Inferior parietal cortex (tissue), 1 donor: ENCODE results near the gene TMEM116.
"Not testable (repeated sequence)": the region's sequence is repeated elsewhere in the genome, so short reads cannot be mapped to it uniquely, and the experiment has no call there.

ENCODE experiments used
- DNase-seq: peaks from one replicate; pipeline ENCODE4 v3.0.0-alpha.2; 2016; ENCODE audit errors: extremely low spot score

The TMEM116 gene

GRCh38 chr12:112012775-112013600, at the start of gene TMEM116, which contains the start of gene ERP29:
Gene TMEM116 (minus strand): TSS chr12:112013165. CDS start chr12:112005270, 7,895 bp downstream.
Gene ERP29 (plus strand): TSS chr12:112013426. CDS start chr12:112013466, 40 bp downstream.
- DNase-seq: peak; percentile 98

GRCh38 chr12:112061137-112061536, 48.2 kb upstream of the TMEM116 start:
- DNase-seq: no peak

- no peak for DNase-seq
Measured at GRCh38 chr12:112049351-112049750, 36.4 kb upstream of the TMEM116 start.

- DNase-seq: no peak
Measured at GRCh38 chr12:112046003-112046402, 33.0 kb upstream of the TMEM116 start.

GRCh38 chr12:112036614-112037013, 23.6 kb upstream of the TMEM116 start:
- not testable (repeated sequence) for DNase-seq

DNA sequence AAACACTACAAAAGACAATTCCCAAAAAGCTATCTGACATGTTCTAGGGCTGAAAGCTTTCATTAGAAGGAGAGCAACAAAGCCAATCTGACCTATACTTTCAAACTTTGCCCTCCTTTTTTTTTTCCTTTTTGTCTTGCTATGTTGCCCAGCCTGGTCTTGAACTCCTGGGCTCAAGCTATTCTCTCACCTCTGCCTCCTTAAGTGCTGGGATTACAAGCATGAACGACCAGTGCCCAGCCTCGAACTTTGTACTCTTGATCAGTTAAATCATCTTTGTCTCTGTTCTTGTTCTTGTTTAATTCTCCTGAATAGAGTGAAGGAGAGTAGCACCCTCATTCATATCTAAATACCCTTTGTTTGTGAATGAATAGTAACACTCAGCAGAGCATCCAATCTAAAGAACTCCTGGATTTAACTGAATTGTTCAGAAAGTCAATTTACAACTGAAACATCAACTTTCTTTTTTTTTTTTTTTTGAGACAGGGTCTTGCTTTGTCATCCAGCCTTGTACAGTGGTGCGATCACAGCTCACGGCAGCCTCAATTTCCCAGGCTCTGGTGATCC, 22.3 kb upstream of the TMEM116 start:
- DNase-seq: no peak

DNA sequence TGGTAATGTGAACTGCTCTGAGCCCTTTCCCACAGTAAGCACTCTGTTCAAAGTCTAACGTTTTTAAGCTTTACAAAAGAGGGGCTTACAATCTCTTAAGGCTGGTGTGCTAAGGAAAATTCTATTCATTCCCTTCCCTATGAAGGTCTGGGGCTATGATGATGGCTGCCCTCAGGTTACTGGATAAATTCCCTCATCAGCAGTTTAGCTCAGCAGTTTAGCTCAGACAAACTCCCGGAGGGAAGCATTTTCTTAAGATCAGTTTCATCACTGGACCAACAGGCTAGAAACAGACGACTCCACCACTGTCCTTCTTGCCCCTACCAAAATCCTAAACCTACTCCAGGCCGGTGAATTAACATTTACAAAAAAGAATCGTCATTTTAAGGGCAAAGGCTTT, 19.3 kb upstream of the TMEM116 start:
- no peak for DNase-seq

DNA sequence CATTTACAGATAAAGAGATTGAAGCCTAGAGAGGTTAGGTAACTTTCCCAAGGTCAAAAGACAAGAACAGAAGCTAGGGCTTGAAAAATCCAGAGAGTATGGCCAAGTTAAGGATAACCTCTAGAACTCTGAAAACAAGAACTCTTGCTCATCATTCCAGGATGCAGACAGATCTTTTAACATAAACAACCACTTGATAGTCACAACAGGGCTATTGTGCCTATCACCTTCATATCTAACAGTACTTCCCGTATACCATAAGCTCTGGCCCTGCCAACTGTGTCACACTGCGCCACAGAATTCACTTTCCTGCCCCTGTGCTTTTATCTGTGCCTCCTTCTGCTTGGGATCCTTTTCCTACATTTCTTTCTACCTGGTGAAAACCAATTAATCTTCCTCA, 18.5 kb upstream of the TMEM116 start:
- no peak for DNase-seq

GRCh38 chr12:112029301-112029700, 16.3 kb upstream of the TMEM116 start:
- no peak for DNase-seq

GRCh38 chr12:112025808-112026375, 12.9 kb upstream of the TMEM116 start:
- no peak for DNase-seq

DNA sequence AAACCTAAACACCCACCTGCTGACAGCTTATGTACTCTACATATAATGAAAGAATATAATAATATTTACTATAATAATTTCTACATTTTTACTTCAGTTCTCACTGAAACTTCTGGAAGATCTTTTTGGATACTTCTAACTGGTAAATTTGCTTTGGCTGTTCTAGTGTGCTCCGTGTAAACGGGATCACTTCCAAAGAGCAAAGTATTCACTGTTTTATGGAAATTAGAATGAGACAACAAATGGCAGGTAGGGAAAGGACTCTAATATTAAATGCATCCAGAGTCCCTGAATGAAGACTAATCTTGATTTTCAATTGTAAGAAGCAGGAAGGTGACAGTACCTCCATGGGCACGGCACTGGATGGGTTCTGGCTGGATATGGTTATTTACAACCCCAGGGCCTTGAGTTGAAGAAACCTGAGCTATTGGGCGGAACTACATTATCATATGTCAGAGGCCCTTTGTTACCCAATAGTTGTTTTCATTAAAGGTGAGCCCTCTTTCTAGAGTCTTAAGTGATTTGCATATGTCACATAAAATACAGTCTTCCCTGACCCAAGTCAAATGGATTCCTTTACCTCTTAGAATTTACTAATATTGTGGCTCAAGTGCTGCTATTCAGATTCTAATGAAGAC, 10.9 kb upstream of the TMEM116 start:
- no peak for DNase-seq

DNA sequence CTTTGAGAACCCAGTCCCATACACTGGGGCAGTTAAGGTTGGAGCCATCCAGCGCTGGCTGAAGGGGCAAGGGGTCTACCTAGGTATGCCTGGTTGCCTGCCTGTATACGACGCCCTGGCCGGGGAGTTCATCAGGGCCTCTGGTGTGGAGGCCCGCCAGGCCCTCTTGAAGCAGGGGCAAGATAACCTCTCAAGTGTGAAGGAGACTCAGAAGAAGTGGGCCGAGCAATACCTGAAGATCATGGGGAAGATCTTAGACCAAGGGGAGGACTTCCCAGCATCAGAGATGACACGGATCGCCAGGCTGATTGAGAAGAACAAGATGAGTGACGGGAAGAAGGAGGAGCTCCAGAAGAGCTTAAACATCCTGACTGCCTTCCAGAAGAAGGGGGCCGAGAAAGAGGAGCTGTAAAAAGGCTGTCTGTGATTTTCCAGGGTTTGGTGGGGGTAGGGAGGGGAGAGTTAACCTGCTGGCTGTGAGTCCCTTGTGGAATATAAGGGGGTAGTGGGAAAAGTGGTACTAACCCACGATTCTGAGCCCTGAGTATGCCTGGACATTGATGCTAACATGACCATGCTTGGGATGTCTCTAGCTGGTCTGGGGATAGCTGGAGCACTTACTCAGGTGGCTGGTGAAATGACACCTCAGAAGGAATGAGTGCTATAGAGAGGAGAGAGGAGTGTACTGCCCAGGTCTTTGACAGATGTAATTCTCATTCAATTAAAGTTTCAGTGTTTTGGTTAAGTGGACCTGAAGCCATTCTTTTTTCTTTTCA, 9.5 kb upstream of the TMEM116 start:
- no peak for DNase-seq

GRCh38 chr12:112020947-112021457, 8.0 kb upstream of the TMEM116 start:
- no peak for DNase-seq

DNA sequence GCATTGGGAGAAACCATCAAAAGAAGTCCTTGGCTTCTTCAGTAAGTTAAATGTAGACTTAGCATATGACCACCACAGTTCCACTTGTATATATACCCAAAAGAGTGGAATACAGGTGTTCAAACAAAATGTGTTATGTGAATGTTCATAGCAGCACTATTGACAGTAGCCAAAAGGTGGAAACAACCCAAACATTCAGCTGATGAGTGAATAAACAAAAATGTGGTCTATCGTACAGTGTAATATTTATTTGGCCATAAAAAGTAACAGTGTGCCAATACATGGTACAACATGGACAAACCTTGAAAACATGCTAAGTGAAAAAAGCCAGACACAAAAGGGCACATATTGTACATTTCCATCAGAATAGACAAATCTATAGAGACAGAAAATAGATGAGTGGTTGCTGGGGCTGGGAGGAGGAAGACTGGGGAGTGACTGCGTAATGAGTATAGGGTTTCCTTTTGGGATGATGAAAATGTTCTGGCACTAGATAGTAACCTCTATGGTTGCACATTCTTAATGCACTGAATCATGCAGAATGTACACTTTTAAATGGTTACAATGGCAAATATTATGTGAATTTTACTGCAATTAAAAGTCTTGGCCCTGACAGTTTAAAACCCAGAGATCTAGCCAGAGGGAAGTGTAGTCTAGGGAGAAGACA, 5.7 kb upstream of the TMEM116 start:
- DNase-seq: no peak

GRCh38 chr12:112017041-112017440, 4.1 kb upstream of the TMEM116 start:
- no peak for DNase-seq

DNA sequence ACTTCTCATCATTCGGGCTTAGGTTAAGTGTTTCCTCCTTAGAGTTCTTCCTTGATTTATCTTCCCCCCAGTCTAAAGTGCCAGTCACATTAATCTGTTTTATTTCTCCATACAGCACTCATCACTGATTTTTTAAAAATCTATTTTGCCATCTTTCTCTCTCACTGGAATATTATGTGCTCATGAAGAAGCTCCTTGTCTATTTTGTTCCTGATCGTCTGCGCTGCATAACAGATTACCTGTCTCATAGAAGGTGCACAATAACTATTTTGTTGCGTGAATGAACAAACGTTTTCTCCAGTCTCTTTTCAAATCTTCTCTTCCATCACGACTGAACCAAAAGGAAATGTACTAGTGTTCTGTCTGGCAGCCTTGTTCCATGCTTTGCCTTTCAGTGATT, 3.0 kb upstream of the TMEM116 start:
- DNase-seq: no peak

GRCh38 chr12:112013601-112014402, 837 bp upstream of the TMEM116 start:
- DNase-seq: peak; percentile 57

DNA sequence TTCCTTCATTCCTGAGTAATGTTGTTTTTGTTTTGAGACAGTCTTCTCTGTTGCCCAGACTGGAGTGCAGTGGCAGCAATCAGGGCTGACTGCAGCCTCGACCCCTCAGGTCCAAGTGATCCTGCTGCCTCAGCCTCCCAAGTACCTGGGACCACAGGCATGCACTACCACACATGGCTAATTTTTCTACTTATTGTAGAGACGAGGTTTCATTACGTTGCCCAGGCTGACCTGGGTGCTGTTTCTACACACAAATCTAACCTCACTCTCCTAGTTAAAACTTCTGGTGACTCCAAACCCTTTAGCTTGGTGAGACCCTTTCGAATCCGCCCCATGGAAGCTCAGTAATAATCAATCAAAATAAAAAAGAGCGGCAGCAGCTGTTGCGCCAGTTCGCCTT, 1.3 kb downstream of the TMEM116 start:
- no peak for DNase-seq

GRCh38 chr12:112010415-112011344, 2.3 kb downstream of the TMEM116 start:
- no peak for DNase-seq
